ENCODE data around the gene TFIP11. TPM values are rescaled to one million over a fixed set of nuclear protein-coding genes. Genes with fewer than 3 reads are reported as not detected.

The TFIP11 gene
- total and polyA plus RNA-seq, 2 donors from 2014 or later = 26.7 to 34.2 TPM

GRCh38 chr22:26479792-26480610 is 32.3 kb downstream of the TFIP11 start:
- DNase-seq = peak in 2 of 5 donors; percentile 21 to 23
- no peak for FAIRE-seq
- Histone ChIP-seq H3K4me1 (ENCODE audit: control insufficient read depth in 2 of 3, insufficient read depth in 2 of 3, low read depth in 1 of 3, low read length in 3 of 3) (peaks cover 5 to 22% (median 9%) of the 10 kb centered on the region in 3 donors), H3K4me3 (ENCODE audit: low read length in 3 of 3) (peak overlapping the region in 2 of 3 donors; percentile 10 to 46), H3K9ac (ENCODE audit: low read length in 3 of 3) (peak overlapping the region in 1 of 3 donors; percentile 43), H3K9me3 (ENCODE audit: control insufficient read depth in 2 of 3, insufficient read depth in 1 of 3, low read length in 3 of 3) (no peaks in the 10 kb centered on the region), H3K27me3 (ENCODE audit: control insufficient read depth, insufficient read depth, low read length) (no peaks in the 10 kb centered on the region), H3K36me3 (ENCODE audit: control insufficient read depth in 2 of 3, insufficient read depth in 3 of 3, low read length in 3 of 3) (peaks cover 2 to 21% (median 5%) of the 10 kb centered on the region in 3 donors), H3K27ac (ENCODE audit: low read depth in 2 of 2, low read length in 2 of 2) (peak overlapping the region in 1 of 2 donors; percentile 13)
- intact Hi-C loops (cut with DNase I) = no loop called here
- TF ChIP-seq, protein P1, sequence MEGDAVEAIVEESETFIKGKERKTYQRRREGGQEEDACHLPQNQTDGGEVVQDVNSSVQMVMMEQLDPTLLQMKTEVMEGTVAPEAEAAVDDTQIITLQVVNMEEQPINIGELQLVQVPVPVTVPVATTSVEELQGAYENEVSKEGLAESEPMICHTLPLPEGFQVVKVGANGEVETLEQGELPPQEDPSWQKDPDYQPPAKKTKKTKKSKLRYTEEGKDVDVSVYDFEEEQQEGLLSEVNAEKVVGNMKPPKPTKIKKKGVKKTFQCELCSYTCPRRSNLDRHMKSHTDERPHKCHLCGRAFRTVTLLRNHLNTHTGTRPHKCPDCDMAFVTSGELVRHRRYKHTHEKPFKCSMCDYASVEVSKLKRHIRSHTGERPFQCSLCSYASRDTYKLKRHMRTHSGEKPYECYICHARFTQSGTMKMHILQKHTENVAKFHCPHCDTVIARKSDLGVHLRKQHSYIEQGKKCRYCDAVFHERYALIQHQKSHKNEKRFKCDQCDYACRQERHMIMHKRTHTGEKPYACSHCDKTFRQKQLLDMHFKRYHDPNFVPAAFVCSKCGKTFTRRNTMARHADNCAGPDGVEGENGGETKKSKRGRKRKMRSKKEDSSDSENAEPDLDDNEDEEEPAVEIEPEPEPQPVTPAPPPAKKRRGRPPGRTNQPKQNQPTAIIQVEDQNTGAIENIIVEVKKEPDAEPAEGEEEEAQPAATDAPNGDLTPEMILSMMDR (IDR thresholded peaks at IDR 0.05; ENCODE audit: borderline replicate concordance, extremely low read depth, insufficient read depth) = no peak

DNA sequence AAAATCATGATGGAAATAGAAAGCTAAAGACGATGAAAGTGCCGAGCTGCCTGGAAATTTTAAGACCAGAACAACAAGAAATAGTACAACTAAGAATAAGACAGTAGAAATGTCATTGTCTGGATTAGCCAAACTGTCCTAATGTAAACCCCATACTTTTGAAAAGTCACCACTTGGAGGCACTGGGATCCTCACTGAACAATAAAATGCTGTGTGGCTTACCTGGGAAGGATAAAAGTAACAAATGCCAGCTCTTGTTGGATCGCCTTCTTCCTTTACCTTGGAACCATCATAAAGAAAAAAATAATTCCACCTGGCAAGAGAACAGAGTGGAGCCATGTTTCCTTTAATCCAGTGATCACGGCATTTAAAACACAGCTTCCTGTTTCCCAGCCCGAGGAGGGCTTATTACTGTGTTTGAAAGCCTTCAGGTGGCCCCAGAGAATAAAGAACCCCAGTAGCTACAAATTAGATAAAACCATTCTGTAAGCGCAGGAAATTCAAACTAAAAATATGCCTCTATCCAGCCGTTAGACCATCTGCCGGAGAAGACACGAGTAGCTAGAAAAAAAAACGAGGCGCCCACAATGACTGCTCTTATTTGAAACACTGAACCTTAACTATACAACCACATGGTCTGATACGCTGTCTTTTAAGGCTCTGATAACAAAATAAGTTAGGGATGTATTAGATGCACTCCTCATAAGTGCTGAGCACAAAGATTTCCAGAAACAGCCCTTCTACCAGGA is 33.1 kb downstream of the TFIP11 start:
- peak overlapping the region in 2 of 3 donors; percentile 34 to 46 for H3K4me3 ChIP-seq (ENCODE audit: low read length in 3 of 3)
- no peaks in the 10 kb centered on the region for H3K9me3 ChIP-seq (ENCODE audit: control insufficient read depth in 2 of 3, insufficient read depth in 1 of 3, low read length in 3 of 3)
- TF ChIP-seq, protein P1 (IDR thresholded peaks at IDR 0.05; ENCODE audit: borderline replicate concordance, extremely low read depth, insufficient read depth) = no peak
- DNase-seq (no peak), FAIRE-seq (no peak)
- H3K4me1 ChIP-seq (ENCODE audit: control insufficient read depth in 2 of 3, insufficient read depth in 2 of 3, low read depth in 1 of 3, low read length in 3 of 3) = peaks cover 5 to 18% (median 5%) of the 10 kb centered on the region in 3 donors
- intact Hi-C loops (cut with DNase I) = no loop called here
- H3K36me3 ChIP-seq (ENCODE audit: control insufficient read depth in 2 of 3, insufficient read depth in 3 of 3, low read length in 3 of 3) = peaks cover 2 to 21% (median 9%) of the 10 kb centered on the region in 3 donors
- no peak overlapping the region for H3K27ac ChIP-seq (ENCODE audit: low read depth in 2 of 2, low read length in 2 of 2)
- no peaks in the 10 kb centered on the region for H3K27me3 ChIP-seq (ENCODE audit: control insufficient read depth, insufficient read depth, low read length)
- peak overlapping the region in 1 of 3 donors; percentile 43 for H3K9ac ChIP-seq (ENCODE audit: low read length in 3 of 3)

DNA sequence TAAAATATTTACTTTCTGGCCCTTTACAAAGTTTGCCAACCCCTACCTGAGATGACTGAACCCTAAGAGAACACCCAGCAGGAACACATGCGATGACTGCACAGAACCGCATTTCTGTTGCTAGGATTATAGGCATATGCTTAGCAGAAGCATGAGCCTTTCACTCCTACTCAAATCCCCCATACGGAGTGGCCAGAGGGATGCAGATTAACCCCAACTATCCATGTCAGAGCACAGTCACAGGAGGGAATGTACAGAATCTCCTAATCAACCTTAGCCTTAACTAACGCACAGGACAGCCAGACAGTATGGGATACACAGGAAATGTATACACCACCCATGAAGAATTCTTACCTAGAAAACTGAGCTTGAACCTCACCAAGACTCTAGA is 34.9 kb downstream of the TFIP11 start:
- TF ChIP-seq, protein P1 (IDR thresholded peaks at IDR 0.05; ENCODE audit: borderline replicate concordance, extremely low read depth, insufficient read depth) = no peak
- no peak overlapping the region for H3K4me3 ChIP-seq (ENCODE audit: low read length in 3 of 3)
- DNase-seq (no peak), FAIRE-seq (no peak)
- peaks cover 0 to 12% (median 5%) of the 10 kb centered on the region in 3 donors for H3K4me1 ChIP-seq (ENCODE audit: control insufficient read depth in 2 of 3, insufficient read depth in 2 of 3, low read depth in 1 of 3, low read length in 3 of 3)
- no peak overlapping the region for H3K9ac ChIP-seq (ENCODE audit: low read length in 3 of 3)
- no peaks in the 10 kb centered on the region for H3K9me3 ChIP-seq (ENCODE audit: control insufficient read depth in 2 of 3, insufficient read depth in 1 of 3, low read length in 3 of 3)
- peaks cover 2 to 28% (median 17%) of the 10 kb centered on the region in 3 donors for H3K36me3 ChIP-seq (ENCODE audit: control insufficient read depth in 2 of 3, insufficient read depth in 3 of 3, low read length in 3 of 3)
- no peaks in the 10 kb centered on the region for H3K27me3 ChIP-seq (ENCODE audit: control insufficient read depth, insufficient read depth, low read length)
- intact Hi-C loops (cut with DNase I) = no loop called here
- H3K27ac ChIP-seq (ENCODE audit: low read depth in 2 of 2, low read length in 2 of 2) = no peak overlapping the region

Measured in kidney (tissue), 14 donors.